IgD-negative memory B cell (primary cell): ENCODE results near the gene SPTBN1. TPM values are rescaled to one million over a fixed set of nuclear protein-coding genes. Genes with fewer than 3 reads are reported as not detected.
A peak's percentile ranks its signal among the peaks of the same experiment; 100 is the strongest.

ENCODE experiments used
- H3K27ac Mint-ChIP-seq, 3 donors: one replicate each; pipeline ENCODE4 v1.8.0; 2020 to 2022; ENCODE audit warnings: mild to moderate bottlenecking in 3 of 3, mixed read lengths in 3 of 3, moderate library complexity in 1 of 3
- H3K27me3 Mint-ChIP-seq: one replicate; pipeline ENCODE4 v1.8.0; 2021; ENCODE audit warnings: mixed read lengths
- H3K36me3 Mint-ChIP-seq: one replicate; pipeline ENCODE4 v1.8.0; 2020; ENCODE audit warnings: mild to moderate bottlenecking, mixed read lengths
- H3K4me1 Mint-ChIP-seq, 3 donors: one replicate each; pipeline ENCODE4 v1.8.0; 2020 to 2022; ENCODE audit warnings: mixed read lengths in 3 of 3, mild to moderate bottlenecking in 1 of 3
- H3K4me3 Mint-ChIP-seq, 4 donors: one replicate each; pipeline ENCODE4 v1.8.0; 2020 to 2022; ENCODE audit warnings: mild to moderate bottlenecking in 4 of 4, mixed read lengths in 4 of 4, moderate library complexity in 3 of 4
- H3K9me3 Mint-ChIP-seq, 3 donors: one replicate each; pipeline ENCODE4 v1.8.0; 2020 to 2021; ENCODE audit warnings: mixed read lengths in 3 of 3, mild to moderate bottlenecking in 1 of 3
- polyA plus RNA-seq: library from polyadenylated mRNA; unstranded; fragments of 300-500 nt; fragmentation: Illumina TruSeq; gene quantifications from one replicate; pipeline ENCODE4 v1.2.3, GENCODE V29; 2021

SPTBN1 gene
- polyA plus RNA-seq, 1 donor from 2014 or later = 57.8 TPM

DNA sequence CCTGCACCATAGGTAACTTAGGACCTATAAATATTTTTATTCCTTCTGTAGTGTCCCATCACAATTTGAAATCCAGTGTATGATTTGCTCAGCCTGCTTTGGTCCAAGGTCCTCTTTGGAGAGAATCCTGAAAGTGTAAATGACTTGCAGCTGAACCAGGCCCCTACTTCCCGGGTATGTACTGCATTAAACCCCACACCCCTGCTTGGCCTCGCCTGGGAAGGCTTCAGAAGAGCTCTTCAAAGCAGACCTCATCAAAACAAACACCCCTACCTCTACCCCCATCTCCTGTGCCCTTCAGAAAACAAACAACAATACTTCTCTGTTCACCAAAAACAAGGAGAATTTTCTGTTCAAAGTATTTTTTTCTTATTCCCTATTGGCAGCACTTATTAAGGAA lies 9.5 kb upstream of the SPTBN1 start:
- Mint-ChIP-seq H3K4me1 (no peaks in the 10 kb centered on the region), H3K4me3 (no peak overlapping the region), H3K9me3 (no peaks in the 10 kb centered on the region), H3K27me3 (peaks cover 8% of the 10 kb centered on the region), H3K27ac (no peak overlapping the region), H3K36me3 (no peaks in the 10 kb centered on the region)

GRCh38 chr2:54454548-54455130 lies 1.5 kb upstream of the SPTBN1 start:
- no peak overlapping the region for H3K27ac Mint-ChIP-seq
- H3K4me1 Mint-ChIP-seq = peaks cover 10 to 16% (median 15%) of the 10 kb centered on the region in 3 donors
- H3K9me3 Mint-ChIP-seq = no peaks in the 10 kb centered on the region
- H3K27me3 Mint-ChIP-seq = peaks cover 30% of the 10 kb centered on the region
- no peaks in the 10 kb centered on the region for H3K36me3 Mint-ChIP-seq
- H3K4me3 Mint-ChIP-seq = peak overlapping the region; percentile 80 to 92 (median 86)

DNA sequence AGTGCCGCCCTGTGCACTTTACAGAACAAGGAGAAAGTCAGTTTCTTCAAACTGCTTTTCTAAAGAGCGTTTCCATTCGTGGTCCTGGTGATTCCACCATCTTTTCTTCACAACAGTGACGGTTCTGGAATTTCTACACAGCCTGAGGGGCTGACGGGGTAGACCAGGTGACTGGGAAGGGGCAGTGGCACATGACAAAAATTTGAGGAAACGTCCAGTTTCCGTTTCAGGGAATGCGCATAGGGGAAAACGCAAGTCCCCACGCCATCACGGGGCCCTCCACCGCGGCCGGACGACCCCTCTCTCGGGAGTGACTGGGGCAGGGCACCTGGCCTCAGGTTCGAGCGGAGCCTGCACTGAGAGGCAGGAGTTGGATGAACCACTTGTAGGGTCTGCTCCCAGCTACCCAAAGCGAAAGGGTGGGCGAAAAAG lies 980 bp upstream of the SPTBN1 start:
- Mint-ChIP-seq H3K36me3 (no peaks in the 10 kb centered on the region), H3K4me1 (peaks cover 10 to 16% (median 15%) of the 10 kb centered on the region in 3 donors), H3K27me3 (peaks cover 33% of the 10 kb centered on the region), H3K27ac (peak overlapping the region in 1 of 3 donors; percentile 31), H3K9me3 (no peaks in the 10 kb centered on the region), H3K4me3 (peak overlapping the region; percentile 80 to 92 (median 86))

- no peaks in the 10 kb centered on the region for H3K9me3 Mint-ChIP-seq
- H3K4me3 Mint-ChIP-seq = peak overlapping the region in 2 of 4 donors; percentile 55 to 92
- H3K27ac Mint-ChIP-seq = no peak overlapping the region
- no peaks in the 10 kb centered on the region for H3K36me3 Mint-ChIP-seq
- peaks cover 44% of the 10 kb centered on the region for H3K27me3 Mint-ChIP-seq
- peaks cover 10 to 16% (median 15%) of the 10 kb centered on the region in 3 donors for H3K4me1 Mint-ChIP-seq
Observed at GRCh38 chr2:54456362-54456611, 160 bp downstream of the SPTBN1 start.

- H3K4me1 Mint-ChIP-seq = peaks cover 10 to 16% (median 15%) of the 10 kb centered on the region in 3 donors
- no peak overlapping the region for H3K27ac Mint-ChIP-seq
- H3K36me3 Mint-ChIP-seq = no peaks in the 10 kb centered on the region
- peak overlapping the region; percentile 88 to 93 (median 92) for H3K4me3 Mint-ChIP-seq
- peaks cover 44% of the 10 kb centered on the region for H3K27me3 Mint-ChIP-seq
- no peaks in the 10 kb centered on the region for H3K9me3 Mint-ChIP-seq
Observed at GRCh38 chr2:54456612-54457322, 640 bp downstream of the SPTBN1 start.

DNA sequence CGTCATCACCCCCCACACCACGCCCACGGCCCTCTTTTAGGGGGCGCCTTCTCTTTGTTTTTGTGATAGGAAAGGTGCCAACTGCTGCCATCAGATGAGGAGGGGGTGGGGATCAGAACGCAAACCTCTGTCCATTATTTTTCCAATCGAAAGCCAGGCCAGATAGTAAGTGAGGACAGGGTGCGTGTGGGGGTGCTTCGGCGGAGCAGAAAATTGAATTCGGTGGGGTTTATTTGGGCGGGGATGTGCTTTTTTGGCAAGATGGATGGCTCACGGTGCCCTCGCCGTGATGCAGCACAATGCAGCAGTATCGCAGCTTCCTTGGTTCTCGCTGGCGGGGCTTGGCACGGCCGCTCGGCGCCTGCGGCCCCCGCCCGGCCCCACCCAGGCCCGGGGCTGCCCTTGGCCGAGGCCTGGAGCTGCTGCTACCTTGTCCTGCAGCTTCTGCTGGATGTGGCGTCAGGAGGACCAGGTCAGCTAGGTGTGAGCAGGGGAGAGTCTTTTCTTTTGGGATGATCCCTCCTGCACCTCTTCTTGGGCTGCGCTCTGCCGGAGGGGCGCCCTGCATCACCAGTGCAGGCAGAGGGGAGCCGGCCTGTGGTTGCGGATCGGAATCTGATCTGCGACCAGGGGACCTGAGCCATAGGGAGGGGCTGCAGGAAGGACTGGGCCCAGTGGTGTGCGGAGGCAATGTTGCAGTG lies 1.3 kb downstream of the SPTBN1 start:
- Mint-ChIP-seq H3K27me3 (peaks cover 44% of the 10 kb centered on the region), H3K4me3 (peak overlapping the region; percentile 88 to 93 (median 92)), H3K4me1 (peaks cover 10 to 16% (median 15%) of the 10 kb centered on the region in 3 donors), H3K36me3 (no peaks in the 10 kb centered on the region), H3K27ac (no peak overlapping the region), H3K9me3 (no peaks in the 10 kb centered on the region)

- Mint-ChIP-seq H3K4me1 (peaks cover 10 to 16% (median 15%) of the 10 kb centered on the region in 3 donors), H3K9me3 (no peaks in the 10 kb centered on the region), H3K27me3 (peaks cover 50% of the 10 kb centered on the region), H3K36me3 (no peaks in the 10 kb centered on the region), H3K4me3 (peak overlapping the region in 1 of 4 donors; percentile 61), H3K27ac (no peak overlapping the region)
Observed at GRCh38 chr2:54459037-54459441, 2.9 kb downstream of the SPTBN1 start.

- no peaks in the 10 kb centered on the region for H3K36me3 Mint-ChIP-seq
- H3K4me3 Mint-ChIP-seq = peak overlapping the region in 1 of 4 donors; percentile 3
- H3K4me1 Mint-ChIP-seq = peaks cover 0 to 8% (median 4%) of the 10 kb centered on the region in 3 donors
- peaks cover 41% of the 10 kb centered on the region for H3K27me3 Mint-ChIP-seq
- H3K27ac Mint-ChIP-seq = no peak overlapping the region
- no peaks in the 10 kb centered on the region for H3K9me3 Mint-ChIP-seq
Observed at GRCh38 chr2:54461261-54461660, 5.1 kb downstream of the SPTBN1 start.

- Mint-ChIP-seq H3K9me3 (no peaks in the 10 kb centered on the region), H3K27me3 (peaks cover 21% of the 10 kb centered on the region), H3K4me3 (no peak overlapping the region), H3K4me1 (peaks cover 0 to 6% (median 5%) of the 10 kb centered on the region in 3 donors), H3K36me3 (no peaks in the 10 kb centered on the region), H3K27ac (no peak overlapping the region)
Observed at GRCh38 chr2:54464341-54464740, 8.2 kb downstream of the SPTBN1 start.

- Mint-ChIP-seq H3K9me3 (no peaks in the 10 kb centered on the region), H3K4me3 (no peak overlapping the region), H3K27ac (no peak overlapping the region), H3K27me3 (peaks cover 16% of the 10 kb centered on the region), H3K36me3 (no peaks in the 10 kb centered on the region), H3K4me1 (peaks cover 0 to 6% (median 5%) of the 10 kb centered on the region in 3 donors)
Observed at GRCh38 chr2:54465143-54465542, 9.0 kb downstream of the SPTBN1 start.

DNA sequence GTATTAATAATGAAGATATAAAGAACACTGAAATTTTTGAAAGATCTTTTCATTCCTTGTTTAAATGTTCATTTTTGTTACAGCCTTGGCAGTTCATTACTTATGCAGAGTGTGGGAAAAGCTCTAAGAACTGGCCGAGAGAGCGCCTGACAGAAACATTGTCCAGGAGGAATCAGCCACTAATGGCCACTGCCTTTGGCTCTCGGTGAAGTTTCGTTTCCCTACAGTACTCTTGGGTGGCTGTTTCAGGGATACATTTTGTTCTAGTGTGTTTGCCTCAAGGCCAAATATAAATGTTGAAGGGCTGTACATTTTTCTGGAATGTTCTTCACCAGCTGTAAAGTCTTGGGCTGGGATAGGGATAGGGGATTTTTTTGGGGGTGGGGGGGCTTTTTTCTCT lies 10.7 kb downstream of the SPTBN1 start:
- H3K27me3 Mint-ChIP-seq = peaks cover 5% of the 10 kb centered on the region
- no peaks in the 10 kb centered on the region for H3K9me3 Mint-ChIP-seq
- peaks cover 6 to 11% (median 7%) of the 10 kb centered on the region in 3 donors for H3K4me1 Mint-ChIP-seq
- H3K27ac Mint-ChIP-seq = no peak overlapping the region
- no peaks in the 10 kb centered on the region for H3K36me3 Mint-ChIP-seq
- H3K4me3 Mint-ChIP-seq = no peak overlapping the region

DNA sequence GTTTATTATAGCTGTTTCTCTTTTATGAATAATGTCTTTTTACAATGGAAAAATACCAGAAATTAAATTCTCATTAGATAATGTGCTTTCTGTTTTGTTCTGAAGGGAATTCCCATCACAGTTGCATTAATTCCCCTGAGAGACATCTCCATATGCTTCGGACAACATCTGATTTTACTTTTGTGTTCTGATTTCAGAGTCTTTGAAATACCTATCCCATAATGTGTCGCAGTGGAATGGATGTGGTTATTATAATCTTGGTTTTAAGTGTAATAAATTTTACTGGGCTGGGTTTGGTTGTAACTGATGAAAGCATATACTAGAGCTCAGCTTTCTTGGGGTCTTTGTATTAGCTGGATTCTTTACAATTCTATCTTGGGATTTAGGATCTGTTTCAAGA lies 12.5 kb downstream of the SPTBN1 start:
- H3K4me3 Mint-ChIP-seq = no peak overlapping the region
- H3K27me3 Mint-ChIP-seq = no peaks in the 10 kb centered on the region
- H3K27ac Mint-ChIP-seq = no peak overlapping the region
- H3K4me1 Mint-ChIP-seq = peaks cover 6 to 11% (median 7%) of the 10 kb centered on the region in 3 donors
- no peaks in the 10 kb centered on the region for H3K36me3 Mint-ChIP-seq
- H3K9me3 Mint-ChIP-seq = no peaks in the 10 kb centered on the region

- no peaks in the 10 kb centered on the region for H3K27me3 Mint-ChIP-seq
- no peak overlapping the region for H3K4me3 Mint-ChIP-seq
- H3K27ac Mint-ChIP-seq = no peak overlapping the region
Observed at GRCh38 chr2:54469484-54470053, 13.4 kb downstream of the SPTBN1 start.

DNA sequence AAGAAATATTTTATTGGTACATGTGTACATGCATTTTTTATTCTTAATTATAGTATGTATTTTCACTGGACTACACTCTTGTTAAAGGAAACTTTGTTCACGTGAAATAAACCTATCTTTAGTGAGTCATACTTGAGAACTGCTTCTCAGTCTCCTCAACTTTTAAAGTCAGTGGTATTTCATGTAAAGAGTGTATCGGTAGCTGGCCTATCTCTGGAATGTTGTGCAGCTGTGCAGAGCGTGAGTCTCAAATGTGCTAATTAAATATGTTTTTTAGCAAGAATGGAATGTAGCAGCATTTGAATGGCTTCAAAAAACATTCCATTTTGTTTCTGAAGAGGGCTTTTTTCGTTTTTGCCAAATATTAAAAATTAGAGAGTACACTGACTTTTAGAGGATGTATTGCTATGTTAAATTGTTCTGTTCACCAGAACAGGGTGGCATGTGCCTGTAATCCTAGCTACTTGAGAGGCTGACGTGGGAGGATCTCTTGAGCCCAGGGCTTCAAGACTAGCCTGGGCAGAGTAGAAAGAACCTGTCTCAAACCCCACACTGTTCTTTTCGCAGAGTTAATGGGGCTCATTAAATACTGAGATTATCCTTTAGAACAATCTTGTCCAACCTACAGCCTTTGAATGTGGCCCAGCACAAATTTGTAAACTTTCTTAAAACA lies 14.3 kb downstream of the SPTBN1 start:
- no peaks in the 10 kb centered on the region for H3K9me3 Mint-ChIP-seq
- H3K4me3 Mint-ChIP-seq = no peak overlapping the region
- peaks cover 6 to 11% (median 7%) of the 10 kb centered on the region in 3 donors for H3K4me1 Mint-ChIP-seq
- H3K36me3 Mint-ChIP-seq = no peaks in the 10 kb centered on the region
- H3K27ac Mint-ChIP-seq = no peak overlapping the region
- H3K27me3 Mint-ChIP-seq = no peaks in the 10 kb centered on the region

More at GRCh38 chr2:54469484-54470053, 13.4 kb downstream of the SPTBN1 start:
- H3K36me3 Mint-ChIP-seq = no peaks in the 10 kb centered on the region
- no peaks in the 10 kb centered on the region for H3K9me3 Mint-ChIP-seq
- H3K4me1 Mint-ChIP-seq = peaks cover 6 to 11% (median 7%) of the 10 kb centered on the region in 3 donors
